ENCODE results near the gene TMEM208.

Gene TMEM208

GRCh38 chr16:67191411-67191994 is 35.4 kb upstream of the TMEM208 start:
- DNase-seq (ENCODE audit: extremely low read depth in 1 of 2, low read depth in 1 of 2), result no peak

DNA sequence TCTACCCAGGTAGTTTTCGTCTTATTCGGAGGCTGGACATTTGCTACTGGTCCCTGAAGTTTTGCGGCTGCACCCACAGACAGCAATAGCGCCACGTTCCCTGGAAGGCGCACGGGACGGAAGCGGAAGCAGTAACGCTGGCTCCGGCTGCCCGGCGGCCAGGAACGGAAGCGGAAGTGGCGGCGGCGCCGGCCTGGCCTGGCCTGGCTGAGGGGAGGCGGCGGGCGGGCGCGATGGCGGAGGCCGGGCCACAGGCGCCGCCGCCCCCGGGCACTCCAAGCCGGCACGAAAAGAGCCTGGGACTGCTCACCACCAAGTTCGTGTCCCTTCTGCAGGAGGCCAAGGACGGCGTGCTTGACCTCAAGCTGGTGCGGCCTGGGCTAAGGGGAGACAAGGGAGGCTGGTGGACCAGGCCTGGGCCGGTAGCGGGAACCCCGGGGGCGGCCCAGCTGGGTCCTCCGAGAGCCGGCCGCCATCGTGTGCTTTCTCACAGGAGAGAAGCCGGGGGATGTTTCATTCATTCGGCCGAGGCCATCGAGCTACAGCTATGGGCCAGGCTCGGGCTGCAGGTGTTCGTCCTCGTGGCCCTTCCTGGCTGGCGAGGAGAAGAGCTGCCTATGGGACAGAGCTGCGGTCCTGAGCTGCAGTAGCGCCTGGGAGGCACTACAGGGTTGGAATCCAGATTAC is 34.8 kb upstream of the TMEM208 start, which contains the start of gene E2F4:
E2F4 (plus strand) TSS at position 161 of the 687 bp plus-strand sequence; CDS start at position 234, 73 bp downstream.
- peak; percentile 61 to 76 for DNase-seq (ENCODE audit: extremely low read depth in 1 of 2, low read depth in 1 of 2)

DNA sequence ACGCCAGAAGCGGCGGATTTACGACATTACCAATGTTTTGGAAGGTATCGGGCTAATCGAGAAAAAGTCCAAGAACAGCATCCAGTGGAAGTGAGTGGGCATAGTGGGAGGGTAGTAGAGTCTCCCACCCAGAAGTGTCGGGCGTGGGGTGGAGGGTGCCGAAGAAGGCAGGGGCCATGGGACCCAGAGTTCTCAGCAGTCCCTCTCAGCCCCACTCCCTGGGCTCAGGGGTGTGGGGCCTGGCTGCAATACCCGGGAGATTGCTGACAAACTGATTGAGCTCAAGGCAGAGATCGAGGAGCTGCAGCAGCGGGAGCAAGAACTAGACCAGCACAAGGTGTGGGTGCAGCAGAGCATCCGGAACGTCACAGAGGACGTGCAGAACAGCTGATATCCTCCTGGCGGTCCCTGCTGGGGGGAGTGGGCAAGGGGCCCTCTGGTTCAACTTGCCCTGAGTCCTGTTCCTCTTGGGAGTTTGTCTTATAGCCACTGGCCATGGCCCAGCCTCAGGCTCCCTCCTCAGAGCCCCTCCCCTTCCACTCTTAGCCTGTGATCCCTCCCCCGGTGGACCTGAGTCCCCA is 34.1 kb upstream of the TMEM208 start:
- no peak for DNase-seq (ENCODE audit: extremely low read depth in 1 of 2, low read depth in 1 of 2)

DNA sequence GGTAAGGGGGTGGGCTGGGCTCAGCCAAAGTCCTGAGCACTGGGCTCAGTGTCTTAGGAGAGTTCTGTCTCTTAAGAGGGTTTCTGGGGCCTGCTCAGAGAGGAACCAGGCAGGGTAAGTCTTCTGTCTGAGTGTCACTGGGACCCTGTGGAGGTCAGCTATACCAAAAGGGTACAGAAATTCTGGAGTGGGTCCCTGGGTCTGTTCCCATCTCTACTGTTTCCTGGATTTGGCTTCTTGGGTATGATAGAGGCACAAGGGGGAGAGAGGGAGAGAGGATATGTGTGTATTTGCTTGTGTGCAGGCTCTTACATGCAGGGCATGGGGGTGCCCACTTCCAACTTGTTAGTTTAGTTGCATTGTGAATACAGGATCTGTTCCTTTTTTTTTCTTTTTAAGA is 33.4 kb upstream of the TMEM208 start:
- no peak for DNase-seq (ENCODE audit: extremely low read depth in 1 of 2, low read depth in 1 of 2)

DNA sequence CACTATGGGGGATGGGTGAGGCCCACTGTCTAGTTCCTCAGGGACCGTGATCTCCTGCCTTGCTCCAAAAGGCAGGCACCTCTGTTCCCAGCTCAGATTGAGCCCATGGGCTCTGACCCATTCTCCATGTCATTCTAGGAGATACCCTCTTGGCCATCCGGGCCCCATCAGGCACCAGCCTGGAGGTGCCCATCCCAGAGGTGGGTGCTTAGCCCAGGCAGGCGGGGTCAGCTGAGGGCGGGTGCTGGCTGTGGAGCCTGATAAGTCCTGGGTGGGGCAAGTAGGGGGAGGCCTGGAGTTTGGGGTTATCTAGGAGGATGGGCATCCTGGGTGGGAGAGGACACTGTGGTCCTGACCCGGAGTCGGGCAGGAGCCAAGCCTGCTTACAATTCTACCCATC is 32.7 kb upstream of the TMEM208 start:
- DNase-seq (ENCODE audit: extremely low read depth in 1 of 2, low read depth in 1 of 2), result no peak

DNA sequence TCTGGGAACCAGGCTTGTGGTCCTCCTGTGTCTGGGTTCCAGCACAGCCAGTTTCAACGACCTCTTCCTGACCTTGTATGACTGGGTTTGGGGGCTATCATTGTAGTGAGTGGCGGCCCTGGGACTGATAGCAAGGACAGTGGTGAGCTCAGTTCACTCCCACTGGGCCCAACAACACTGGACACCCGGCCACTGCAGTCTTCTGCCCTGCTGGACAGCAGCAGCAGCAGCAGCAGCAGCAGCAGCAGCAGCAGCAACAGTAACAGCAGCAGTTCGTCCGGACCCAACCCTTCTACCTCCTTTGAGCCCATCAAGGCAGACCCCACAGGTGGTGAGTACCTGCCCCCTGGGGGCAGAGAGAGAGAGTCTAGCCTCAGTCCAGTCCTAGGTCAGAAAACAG is 31.3 kb upstream of the TMEM208 start:
- DNase-seq (ENCODE audit: extremely low read depth in 1 of 2, low read depth in 1 of 2), result no peak

GRCh38 chr16:67196881-67197280 is 30.0 kb upstream of the TMEM208 start:
- no peak for DNase-seq (ENCODE audit: extremely low read depth in 1 of 2, low read depth in 1 of 2)

- DNase-seq (ENCODE audit: extremely low read depth in 1 of 2, low read depth in 1 of 2), result no peak
Measured at GRCh38 chr16:67197704-67198103, 29.2 kb upstream of the TMEM208 start.

GRCh38 chr16:67198238-67198734 is 28.6 kb upstream of the TMEM208 start:
- DNase-seq (ENCODE audit: extremely low read depth in 1 of 2, low read depth in 1 of 2), result no peak

GRCh38 chr16:67199011-67199807 is 27.7 kb upstream of the TMEM208 start, which contains the start of gene ELMO3:
Gene ELMO3 (plus strand): TSS chr16:67199131. CDS start chr16:67199327, 196 bp downstream.
- no peak for DNase-seq (ENCODE audit: extremely low read depth in 1 of 2, low read depth in 1 of 2)

GRCh38 chr16:67199808-67200198 is 27.1 kb upstream of the TMEM208 start:
- DNase-seq (ENCODE audit: extremely low read depth in 1 of 2, low read depth in 1 of 2), result no peak

GRCh38 chr16:67200491-67200890 is 26.4 kb upstream of the TMEM208 start:
- no peak for DNase-seq (ENCODE audit: extremely low read depth in 1 of 2, low read depth in 1 of 2)

- no peak for DNase-seq (ENCODE audit: extremely low read depth in 1 of 2, low read depth in 1 of 2)
Measured at GRCh38 chr16:67201411-67202345, 25.3 kb upstream of the TMEM208 start.

DNA sequence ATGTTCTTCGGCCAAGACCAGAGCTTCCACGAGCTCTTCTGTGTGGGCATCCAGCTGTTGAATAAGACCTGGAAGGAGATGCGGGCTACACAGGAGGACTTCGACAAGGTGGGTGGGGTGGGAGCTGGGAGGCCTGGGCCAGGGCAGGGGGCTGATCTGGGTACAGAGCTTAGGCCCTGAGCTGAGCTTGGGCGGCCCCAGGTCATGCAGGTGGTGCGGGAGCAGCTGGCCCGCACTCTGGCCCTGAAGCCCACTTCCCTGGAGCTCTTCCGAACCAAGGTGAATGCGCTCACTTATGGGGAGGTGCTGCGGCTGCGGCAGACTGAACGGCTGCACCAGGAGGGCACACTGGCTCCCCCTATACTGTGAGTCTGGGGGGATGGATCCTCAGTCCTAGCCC is 24.5 kb upstream of the TMEM208 start:
- no peak for DNase-seq (ENCODE audit: extremely low read depth in 1 of 2, low read depth in 1 of 2)

DNA sequence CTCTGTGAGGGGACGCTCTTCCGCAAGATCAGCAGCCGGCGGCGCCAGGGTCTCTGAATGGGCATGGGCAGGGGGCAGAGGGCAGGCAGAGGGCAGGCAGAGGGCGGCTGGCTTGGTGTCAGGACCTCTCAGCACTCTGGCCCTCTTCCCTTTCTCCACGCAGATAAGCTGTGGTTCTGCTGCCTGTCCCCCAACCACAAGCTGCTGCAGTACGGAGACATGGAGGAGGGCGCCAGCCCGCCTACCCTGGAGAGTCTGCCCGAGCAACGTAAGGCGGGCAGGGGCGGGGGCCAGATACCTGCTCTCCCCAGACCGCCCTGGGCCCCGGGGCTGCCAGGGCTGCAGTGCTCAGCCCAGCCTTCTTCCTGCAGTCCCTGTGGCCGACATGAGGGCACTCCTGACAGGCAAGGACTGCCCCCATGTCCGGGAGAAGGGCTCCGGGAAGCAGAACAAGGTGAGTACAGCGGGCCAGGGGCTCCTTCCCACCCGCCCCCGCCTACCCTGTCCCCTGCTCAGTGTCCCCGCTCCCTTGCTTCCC is 23.9 kb upstream of the TMEM208 start:
- no peak for DNase-seq (ENCODE audit: extremely low read depth in 1 of 2, low read depth in 1 of 2)

DNA sequence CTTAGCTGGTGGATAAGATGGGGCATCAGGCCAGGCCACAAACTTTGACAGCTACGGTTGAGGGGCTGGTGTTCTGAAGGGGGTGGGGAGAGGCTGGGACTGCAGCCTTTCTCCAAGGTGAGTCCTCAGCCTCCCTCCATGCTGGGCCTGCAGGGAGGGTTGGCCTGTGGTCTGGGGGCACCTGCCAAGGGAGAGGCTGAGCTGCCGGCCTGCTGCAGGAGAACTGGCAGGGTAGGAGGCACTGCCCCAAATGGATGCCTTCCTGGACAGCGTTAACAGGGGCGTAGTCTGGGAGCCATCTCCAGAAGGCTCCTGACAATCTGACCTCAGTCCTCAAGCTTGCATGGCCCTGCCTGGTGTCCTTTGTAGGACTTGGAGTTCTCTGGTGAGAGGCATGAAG is 22.9 kb upstream of the TMEM208 start:
- DNase-seq (ENCODE audit: extremely low read depth in 1 of 2, low read depth in 1 of 2), result no peak

- DNase-seq (ENCODE audit: extremely low read depth in 1 of 2, low read depth in 1 of 2), result no peak
Measured at GRCh38 chr16:67206129-67206837, 20.6 kb upstream of the TMEM208 start.

DNA sequence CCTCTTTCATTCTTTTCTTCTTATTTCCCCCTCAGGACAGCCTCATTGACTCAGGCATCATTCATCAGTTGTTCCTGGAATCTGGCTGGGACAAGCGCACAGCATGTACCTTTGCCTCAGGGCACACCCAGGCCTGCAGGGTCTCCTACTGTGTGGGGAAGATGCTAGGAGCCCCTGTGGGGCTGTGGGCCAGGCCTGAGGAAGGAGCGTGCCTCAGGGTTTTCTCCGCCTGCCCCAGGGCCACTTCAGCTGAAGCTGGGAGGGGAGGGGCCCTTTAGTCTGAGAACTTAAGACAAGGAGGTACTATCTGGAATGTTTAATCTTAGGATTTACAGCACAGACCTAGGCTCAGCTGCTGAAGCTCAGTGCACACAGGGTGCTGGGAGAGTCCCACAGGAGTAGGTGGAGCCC is 20.1 kb upstream of the TMEM208 start:
- no peak for DNase-seq (ENCODE audit: extremely low read depth in 1 of 2, low read depth in 1 of 2)

All from activated CD8-positive, alpha-beta memory T cell treated with anti-CD3 and anti-CD28 coated beads for 1 hour (primary cell).